Left colon (tissue), 2 donors: ENCODE data around the gene LGALS7. TPM values are rescaled to one million over a fixed set of nuclear protein-coding genes. Genes with fewer than 3 reads are reported as not detected.

Source experiments
- ATAC-seq: fragments of 200-7000 bp; cut with Tn5 transposase; one replicate; pipeline ENCODE4 v1.9.1; 2020; ENCODE audit warnings: mild to moderate bottlenecking, moderate library complexity
- DNase-seq, 2 donors: peaks; one replicate each; pipeline ENCODE4 v3.0.0-alpha.2; 2020
- intact Hi-C, 2 donors: fragments of 100-400 bp; cut with DNase I in 1 of 2; cut with micrococcal nuclease in 1 of 2; formaldehyde crosslinking; loops; one replicate each; pipeline versions ENCODE4 v1.11.2 to v1.14.0; 2022; cut with DNase I, micrococcal nuclease
- total RNA-seq, 2 donors: library from RNA; stranded (reverse); fragmentation: NEBNext Ultra II Directional; extraction: Animal tissue kit (Norgen Biotek cat#: 25700); gene quantifications; one replicate each; pipeline ENCODE4 v1.2.1, GENCODE V29; 2021
- donor health status: DM: no; HTN: no; CAD: no.
- donor health status: DM: yes; HTN: yes; CAD: no.

LGALS7 gene
- total RNA-seq, 2 donors from 2014 or later, result not detected

DNA sequence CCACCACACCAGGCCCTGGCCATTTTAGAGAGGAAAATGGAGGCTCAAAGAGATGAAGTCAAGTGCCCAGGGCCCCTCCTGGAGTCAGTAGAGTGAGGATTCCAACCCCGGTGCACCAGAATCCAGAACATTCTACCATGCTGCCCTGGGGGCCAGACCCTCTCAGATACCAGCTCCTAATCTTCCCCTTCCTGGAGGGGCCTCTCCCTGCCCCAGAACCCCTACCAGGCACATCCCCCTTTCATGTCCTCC lies 40.1 kb downstream of the LGALS7 start:
- ATAC-seq, result no peak
- DNase-seq, result no peak
- intact Hi-C loops, result no loop called here

DNA sequence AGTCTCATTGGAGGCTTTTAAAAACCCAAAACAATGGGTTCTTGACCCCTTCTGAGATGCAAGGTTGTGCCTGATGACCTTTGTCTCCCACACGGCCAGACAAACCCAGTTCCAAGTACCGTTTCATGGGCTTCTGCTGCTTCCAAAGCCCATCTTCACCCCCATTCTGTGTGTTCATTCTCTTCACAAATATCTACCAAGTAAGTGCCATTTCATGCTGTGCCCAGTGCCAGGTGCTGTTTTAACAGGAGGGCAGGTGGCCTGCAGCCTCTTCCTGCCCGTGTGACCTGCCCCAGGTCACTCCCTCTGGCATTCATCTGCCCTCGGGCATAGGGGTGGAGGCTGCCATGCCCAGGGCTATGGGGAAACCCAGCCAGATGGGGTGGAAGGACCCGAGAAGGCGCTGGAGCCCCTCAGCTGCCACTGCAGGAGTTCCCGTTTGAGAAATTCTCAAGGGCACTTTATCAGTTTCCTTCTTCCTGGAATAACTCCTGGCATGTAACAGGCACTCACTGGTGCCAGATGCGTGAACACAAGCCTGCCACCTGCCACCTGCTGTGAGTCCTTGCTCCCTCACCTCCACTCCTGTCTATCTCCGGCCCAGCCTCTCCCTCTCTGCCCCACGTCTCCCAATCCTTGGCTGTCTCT lies 41.5 kb downstream of the LGALS7 start:
- ATAC-seq, result peak; percentile 51
- intact Hi-C loops, result no loop called here
- peak; percentile 70 to 81 for DNase-seq

DNA sequence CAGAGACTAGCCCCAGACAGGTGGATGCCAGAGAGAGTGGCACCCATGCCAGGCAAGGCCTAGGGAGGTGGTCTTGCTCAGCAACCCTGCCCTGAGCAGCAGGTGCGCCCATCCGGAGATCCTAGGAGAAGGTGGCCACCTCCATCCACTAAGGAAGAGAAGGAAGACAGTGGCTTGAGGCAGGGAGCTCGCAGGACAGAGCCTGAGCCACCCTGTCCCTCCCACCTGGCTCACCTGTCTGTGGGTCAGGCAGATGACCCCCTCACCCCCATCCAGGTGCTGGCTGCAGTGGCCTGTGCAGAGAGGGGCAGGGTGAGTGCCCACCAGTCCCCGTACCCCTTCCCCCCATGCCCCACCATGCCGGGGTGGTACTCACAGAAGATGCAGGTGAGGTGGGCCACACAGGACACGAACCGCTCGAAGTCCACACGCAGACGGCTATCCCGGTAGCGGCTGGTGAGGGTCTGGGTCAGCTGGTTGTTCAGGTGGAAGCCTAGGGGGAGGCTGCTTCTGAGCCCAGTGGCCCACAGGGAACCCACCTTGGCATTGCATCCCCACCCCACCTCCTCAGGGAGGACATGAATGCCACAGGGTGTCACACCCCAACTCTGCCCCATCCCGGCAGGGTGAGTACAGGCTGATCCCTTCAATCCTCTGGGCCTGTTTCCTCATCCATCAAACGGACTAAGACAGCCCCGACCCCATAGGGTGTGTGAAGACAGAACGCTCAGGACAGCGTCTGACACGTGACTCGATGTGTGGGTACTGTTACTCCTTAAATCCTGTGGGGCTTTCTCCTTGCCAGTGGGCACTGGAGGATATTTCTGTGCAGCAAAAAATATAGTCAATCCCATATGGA lies 42.4 kb downstream of the LGALS7 start:
- ATAC-seq, result peak; percentile 2
- peak in 1 of 2 donors; percentile 55 for DNase-seq
- intact Hi-C loops, result no loop called here

DNA sequence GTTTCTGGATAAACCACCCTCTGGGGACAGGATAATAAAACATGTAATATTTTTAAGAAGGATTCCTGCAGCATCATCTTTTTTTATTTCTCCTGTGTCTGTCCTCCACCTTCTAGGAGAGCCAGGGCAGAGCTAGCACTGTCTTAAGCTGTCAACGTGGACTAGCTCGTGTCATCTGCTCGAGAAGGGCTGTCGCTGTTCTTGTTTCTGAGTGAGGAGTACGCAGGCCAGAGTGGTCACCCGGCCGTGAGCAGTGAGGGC lies 42.9 kb downstream of the LGALS7 start:
- DNase-seq (peak in 1 of 2 donors; percentile 24), ATAC-seq (no peak)
- intact Hi-C loops, result no loop called here

DNA sequence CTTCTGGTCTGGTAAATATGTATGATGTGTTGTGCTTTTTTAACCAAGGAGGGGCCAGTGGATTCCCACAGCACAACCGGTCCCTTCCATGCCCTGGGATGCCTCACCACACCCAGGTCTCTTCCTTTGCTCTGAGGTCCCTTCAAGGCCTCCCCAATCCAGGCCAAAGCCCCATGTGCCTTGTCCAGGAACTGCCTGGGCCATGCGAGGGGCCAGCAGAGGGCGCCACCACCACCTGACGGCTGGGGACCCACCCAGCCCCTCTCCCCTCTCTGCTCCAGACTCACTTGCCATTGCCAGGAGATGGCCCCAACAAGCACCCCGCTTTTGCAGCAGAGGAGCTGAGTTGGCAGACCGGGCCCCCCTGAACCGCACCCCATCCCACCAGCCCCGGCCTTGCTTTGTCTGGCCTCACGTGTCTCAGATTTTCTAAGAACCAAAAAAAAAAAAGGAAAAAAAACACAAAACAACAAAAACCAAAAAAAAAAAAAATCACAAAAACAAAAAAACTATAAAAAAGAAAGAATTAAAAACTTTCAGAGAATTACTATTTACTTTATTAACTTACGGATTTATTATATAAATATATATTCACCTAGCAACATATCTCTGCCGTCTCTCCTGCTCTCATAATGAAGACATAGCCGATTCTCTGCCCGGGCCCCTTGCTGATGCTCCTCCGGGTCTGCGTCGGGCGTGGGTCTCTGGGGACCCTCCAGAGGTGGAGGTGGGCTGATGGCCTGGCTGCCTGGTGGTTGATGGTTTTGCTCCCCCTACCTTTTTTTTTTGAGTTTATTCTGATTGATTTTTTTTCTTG lies 43.5 kb downstream of the LGALS7 start:
- intact Hi-C loops, result no loop called here
- DNase-seq (peak; percentile 64 to 89), ATAC-seq (peak; percentile 31)

DNA sequence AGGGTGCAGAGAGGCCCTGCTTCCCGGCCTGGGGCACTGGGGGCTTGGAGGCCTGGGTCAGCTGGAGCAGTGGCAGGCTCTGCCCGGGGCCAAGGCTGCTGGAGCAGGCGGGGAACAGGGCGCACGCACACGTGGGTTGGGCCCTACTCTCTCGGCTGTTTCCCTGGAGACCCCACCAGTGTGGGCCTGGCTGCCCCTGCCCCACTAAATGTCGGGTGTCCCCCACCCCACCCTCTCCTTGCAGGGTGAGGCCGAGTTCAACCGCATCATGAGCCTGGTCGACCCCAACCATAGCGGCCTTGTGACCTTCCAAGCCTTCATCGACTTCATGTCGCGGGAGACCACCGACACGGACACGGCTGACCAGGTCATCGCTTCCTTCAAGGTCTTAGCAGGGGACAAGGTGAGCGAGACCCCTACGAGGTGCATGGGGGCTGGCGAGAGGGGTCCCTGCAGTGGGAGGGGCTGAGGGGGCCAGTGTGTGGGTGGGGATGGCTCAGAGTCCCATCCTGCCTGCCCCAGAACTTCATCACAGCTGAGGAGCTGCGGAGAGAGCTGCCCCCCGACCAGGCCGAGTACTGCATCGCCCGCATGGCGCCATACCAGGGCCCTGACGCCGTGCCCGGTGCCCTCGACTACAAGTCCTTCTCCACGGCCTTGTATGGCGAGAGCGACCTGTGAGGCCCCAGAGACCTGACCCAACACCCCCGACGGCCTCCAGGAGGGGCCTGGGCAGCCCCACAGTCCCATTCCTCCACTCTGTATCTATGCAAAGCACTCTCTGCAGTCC lies 44.4 kb downstream of the LGALS7 start:
- intact Hi-C loops, result no loop called here
- ATAC-seq, result no peak
- DNase-seq, result peak; percentile 7 to 30

DNA sequence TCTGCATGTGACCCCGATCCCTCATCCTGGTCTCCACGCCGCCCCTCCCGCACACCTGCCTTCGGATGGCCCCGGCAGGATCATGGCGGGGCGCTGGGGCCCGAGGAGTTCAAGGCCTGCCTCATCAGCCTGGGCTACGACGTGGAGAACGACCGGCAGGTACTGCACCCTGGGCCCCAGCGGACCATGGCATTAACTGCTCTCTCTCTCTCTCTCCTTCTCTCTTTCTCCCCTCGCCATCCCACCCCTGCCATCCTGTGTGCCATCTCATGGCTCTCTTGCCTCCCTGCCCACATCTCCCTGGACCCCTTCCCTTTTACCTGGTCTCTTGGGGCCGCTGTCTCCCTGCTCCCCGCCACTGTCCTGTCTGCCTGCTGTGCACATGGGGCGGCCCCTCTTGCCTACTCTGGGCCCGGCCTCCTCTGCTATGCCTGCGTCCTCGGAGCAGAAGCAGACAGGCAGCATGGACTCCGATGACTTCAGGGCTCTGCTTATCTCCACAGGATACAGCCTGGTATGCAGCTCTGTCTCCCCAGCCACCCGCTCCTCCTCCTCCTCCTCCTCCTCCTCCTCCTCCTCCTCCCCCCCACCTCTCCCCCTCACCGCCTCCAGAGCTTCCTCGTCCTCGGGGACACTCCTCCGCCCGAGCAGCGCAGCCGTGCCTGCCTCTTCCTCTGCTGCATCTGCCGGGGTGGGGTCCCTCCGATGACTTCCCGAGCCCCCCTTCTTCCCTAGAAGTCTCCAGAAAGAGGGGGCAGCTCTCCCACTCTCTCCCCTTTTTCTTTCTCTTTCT lies 45.3 kb downstream of the LGALS7 start:
- intact Hi-C loops, result no loop called here
- no peak for ATAC-seq

DNA sequence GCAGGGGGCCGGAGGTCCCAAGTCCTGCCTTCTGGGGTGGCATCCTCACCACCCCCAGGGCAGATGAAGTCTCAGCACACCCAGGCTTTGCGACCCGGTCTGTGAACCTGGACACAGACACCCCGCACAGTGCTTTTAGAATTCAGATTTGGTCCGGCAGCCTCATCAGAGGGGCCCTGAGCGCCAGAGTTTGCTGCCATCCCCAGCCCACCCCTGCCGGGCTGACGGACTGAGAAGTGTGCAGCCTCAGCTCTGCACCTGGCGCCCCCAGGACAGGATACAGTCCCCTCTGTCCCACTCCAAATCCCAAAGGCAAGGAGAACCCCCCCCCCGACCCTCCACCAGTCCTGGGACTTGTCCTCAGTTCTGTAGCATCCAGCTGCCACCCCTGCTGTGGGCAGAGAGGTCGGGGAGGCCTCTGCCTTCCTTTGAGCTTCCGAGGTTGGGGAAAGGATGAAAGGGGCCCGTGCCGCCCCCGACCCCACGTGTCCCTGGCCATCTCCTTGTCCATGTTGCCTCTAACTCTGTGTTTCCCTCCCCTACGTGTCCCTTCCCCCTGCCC lies 45.9 kb downstream of the LGALS7 start:
- no peak for ATAC-seq
- DNase-seq, result peak in 1 of 2 donors; percentile 23
- intact Hi-C loops, result no loop called here

More for the DNA sequence above, 45.3 kb downstream of the LGALS7 start:
- DNase-seq, result peak; percentile 17 to 43

DNA sequence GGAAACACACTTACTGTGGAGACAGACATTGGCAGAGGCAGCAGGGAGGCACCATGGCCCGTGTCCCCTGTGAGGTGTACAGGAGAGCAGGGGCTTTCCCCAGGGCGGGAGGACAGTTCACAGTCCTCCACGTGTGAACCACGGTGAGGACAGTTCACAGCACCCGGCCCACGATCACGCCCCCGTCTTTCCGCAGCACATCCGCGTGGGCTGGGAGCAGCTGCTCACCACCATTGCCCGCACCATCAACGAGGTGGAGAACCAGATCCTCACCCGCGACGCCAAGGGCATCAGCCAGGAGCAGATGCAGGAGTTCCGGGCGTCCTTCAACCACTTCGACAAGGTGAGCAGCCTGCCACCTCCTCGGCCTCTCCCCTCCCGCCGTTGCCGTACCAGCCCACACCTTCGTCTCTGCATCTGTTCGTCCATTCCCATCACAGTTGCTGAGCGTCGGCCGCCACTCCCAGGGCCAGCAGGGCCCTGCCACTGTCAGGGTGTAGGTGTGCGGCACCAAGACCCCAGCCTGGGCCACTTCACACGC lies 46.5 kb downstream of the LGALS7 start:
- no peak for ATAC-seq

DNA sequence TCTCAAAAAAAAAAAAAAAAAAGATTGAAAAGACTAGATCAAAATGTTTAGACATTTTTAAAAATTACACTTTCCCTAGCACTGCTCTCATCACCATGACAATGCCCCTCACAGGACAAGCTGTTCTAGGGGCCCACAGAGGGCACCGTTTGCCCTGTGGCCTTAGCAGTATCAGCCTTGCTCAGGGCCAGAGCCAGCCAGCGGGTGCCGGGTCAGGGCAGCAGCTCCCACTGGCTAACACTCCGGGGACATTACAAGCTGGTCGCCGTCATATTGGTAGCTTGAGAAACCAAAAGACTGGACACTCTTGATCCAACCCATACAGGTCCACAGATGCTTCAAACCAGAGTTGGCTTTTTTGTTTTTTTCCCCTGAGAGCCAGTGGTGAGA lies 47.0 kb downstream of the LGALS7 start:
- intact Hi-C loops, result no loop called here

More for the DNA sequence above, 46.5 kb downstream of the LGALS7 start:
- intact Hi-C loops, result no loop called here
- DNase-seq, result peak; percentile 5 to 25

DNA sequence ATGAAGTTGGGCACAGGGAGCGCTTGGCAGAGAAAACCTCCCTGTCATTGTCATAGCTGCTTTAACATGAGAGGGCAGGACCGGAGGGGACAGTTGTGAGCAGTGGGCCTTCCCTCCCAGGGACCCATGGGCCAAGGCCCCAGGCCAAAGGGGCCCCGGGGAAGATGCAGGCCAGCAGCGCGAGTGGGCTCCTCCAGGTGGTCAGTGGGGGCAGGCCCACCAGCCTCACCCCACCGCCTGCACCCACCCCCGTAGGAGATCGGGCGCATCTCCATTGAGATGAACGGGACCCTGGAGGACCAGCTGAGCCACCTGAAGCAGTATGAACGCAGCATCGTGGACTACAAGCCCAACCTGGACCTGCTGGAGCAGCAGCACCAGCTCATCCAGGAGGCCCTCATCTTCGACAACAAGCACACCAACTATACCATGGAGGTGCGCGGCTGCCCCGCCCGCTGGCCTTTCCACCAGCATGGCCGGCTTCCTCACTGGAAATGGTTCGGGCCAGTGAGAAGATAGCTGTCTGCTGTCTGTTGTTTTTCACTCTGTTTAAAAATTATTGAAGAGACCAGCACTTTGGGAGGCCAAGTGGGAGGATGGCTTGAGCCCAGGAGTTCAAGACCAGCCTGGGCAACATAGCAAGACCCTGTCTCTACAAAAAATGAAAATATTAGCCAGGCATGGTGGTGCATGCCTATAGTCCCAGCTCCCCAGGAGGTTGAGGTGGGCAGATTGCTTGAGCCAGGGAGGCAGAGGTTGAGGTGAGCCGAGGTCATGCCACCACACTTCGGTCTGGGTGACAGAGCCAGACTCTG lies 47.6 kb downstream of the LGALS7 start:
- intact Hi-C loops, result no loop called here
- peak in 1 of 2 donors; percentile 11 for DNase-seq
- no peak for ATAC-seq

More for the DNA sequence above, 47.0 kb downstream of the LGALS7 start:
- DNase-seq (no peak), ATAC-seq (no peak)

DNA sequence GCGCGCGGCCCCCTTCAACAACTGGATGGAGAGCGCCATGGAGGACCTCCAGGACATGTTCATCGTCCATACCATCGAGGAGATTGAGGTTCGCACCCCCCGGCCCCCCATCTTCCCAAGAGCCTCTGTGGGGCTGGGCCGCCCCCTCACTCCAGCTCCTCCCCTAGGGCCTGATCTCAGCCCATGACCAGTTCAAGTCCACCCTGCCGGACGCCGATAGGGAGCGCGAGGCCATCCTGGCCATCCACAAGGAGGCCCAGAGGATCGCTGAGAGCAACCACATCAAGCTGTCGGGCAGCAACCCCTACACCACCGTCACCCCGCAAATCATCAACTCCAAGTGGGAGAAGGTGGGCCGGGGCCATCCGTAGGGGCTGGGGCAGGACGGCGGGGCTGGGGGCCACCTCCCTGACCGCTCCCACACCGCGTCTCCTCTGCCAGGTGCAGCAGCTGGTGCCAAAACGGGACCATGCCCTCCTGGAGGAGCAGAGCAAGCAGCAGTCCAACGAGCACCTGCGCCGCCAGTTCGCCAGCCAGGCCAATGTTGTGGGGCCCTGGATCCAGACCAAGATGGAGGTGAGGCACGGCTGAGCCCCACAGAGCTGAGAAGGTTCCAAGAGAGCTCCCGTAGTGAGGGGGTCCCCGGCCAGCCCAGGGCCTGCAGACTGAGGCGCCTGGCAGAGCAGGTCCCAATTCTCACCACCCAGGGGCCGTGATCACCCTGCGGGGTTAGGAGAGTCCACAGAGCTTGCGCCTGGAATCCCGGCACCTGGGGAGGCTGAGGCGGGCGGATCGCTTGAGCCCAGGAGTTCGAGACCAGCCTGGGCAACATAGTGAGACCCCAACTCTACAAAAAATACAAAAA lies 49.1 kb downstream of the LGALS7 start:
- peak in 1 of 2 donors; percentile 9 for DNase-seq
- no peak for ATAC-seq
- intact Hi-C loops, result no loop called here

DNA sequence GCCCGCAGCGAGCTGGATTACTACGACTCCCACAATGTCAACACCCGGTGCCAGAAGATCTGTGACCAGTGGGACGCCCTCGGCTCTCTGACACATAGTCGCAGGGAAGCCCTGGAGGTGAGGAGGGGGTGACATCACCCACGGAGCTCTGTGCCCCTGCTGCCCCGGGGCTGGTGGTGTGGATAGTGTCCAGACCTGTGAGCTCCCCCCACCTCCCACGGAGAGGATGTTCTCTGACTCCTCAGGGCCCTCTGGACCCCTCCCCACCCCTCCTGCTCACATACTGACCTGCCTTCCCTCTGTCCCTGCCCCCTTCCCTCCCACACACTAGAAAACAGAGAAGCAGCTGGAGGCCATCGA lies 49.7 kb downstream of the LGALS7 start:
- intact Hi-C loops, result no loop called here
- no peak for DNase-seq
- ATAC-seq, result no peak

DNA sequence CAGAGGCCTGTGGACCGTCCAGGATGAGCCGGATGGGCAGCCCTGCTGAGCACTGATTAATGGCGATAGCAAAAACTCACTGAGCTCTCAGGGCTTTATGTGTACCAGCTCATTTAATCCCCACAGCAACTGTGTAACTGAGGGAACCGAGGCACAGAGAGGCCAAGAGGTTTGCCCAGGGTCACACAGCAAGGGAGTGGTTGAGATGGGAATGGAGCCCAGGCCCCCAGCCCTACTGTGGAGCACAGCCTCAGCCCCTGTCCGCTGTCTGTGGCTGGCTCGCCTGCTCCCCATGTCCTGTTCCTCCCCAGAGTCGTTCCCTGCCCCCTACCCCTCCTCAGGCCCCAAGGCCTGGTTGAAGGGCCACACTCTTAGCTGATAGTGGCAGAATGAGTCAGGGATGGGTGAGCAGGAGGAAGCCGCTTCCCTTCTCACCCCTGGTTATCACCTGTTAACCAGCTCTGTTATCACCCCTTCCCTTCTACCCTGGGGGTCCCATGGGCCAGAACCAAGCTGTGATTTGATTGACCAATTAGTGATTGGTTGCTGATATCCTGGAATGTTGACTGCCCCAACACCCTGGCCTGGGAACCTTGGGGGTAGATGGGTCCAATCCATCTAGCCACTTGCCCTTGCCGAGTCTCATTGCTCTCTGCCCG lies 50.2 kb downstream of the LGALS7 start:
- intact Hi-C loops, result no loop called here
- ATAC-seq (no peak), DNase-seq (no peak)

DNA sequence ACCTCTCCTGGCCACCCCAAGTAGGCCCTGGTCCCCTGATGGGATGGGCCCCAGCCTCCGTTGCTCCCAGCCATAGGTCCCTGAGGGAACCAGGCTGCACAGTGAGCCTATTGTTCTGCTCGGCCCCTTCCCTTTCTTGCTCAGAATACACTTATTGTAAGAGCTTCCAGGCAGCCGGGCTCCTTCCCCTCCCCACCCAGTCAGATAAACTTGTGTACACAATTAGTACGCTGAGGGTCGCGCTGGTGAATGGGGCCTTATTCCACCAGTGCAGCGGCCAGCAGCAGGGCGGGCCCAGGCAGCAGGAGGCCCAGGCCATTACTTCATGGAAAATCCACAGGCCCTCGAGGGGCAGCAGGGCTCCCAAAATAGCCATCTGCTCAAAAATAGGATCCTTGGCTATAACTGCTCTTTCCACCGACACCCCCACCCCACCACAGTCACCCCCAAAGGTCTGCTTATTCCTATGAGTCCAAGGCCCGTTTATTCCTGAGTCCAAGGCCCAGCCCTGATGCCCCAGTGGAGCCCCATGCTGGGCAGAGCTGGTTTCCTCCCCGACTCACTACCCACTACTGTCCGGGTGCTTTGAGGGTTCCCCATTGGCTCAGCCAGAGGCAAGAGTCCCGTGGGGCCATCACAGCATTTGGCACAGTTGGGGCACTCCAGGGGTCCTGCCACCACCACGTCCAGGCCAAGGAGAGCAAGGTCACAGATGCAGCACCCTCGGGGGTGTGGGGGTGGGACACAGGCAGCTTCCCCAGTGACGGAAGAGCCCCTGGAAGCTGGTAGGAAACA lies 51.1 kb downstream of the LGALS7 start:
- DNase-seq, result no peak
- ATAC-seq, result no peak
- intact Hi-C loops, result no loop called here
